Endodermal cell (in vitro differentiated cells): ENCODE data around the gene TMEM106C. TPM values are rescaled to one million over a fixed set of nuclear protein-coding genes. Genes with fewer than 3 reads are reported as not detected.

Experiments
- DNase-seq: peaks from one replicate; pipeline ENCODE4 v3.0.0-alpha.2; 2017
- H3K27ac ChIP-seq: 2 replicates; pipeline ENCODE4 v1.5.1; 2013; ENCODE audit warnings: mild to moderate bottlenecking, low read depth, low read length, moderate library complexity
- H3K27me3 ChIP-seq: 2 replicates; pipeline ENCODE4 v1.6.1; 2013; ENCODE audit warnings: mild to moderate bottlenecking, low read length, moderate library complexity; ENCODE audit not compliant: insufficient read depth, control insufficient read depth, poor library complexity, severe bottlenecking
- H3K36me3 ChIP-seq: 2 replicates; pipeline ENCODE4 v1.7.0; 2013; ENCODE audit warnings: mild to moderate bottlenecking, low read length, moderate library complexity; ENCODE audit not compliant: control insufficient read depth, insufficient read depth
- H3K4me1 ChIP-seq: one replicate; pipeline ENCODE4 v1.7.0; 2013; ENCODE audit warnings: low read length; ENCODE audit not compliant: control insufficient read depth, insufficient read depth
- H3K4me3 ChIP-seq: 2 replicates; pipeline ENCODE4 v1.5.1; 2013; ENCODE audit warnings: mild to moderate bottlenecking, low read length, moderate library complexity
- H3K9ac ChIP-seq: 2 replicates; pipeline ENCODE4 v1.6.1; 2013; ENCODE audit warnings: mild to moderate bottlenecking, low read length, moderate library complexity; ENCODE audit not compliant: poor library complexity, severe bottlenecking; ENCODE audit errors: extremely low read depth
- H3K9me3 ChIP-seq: 2 replicates; pipeline ENCODE4 v1.6.1; 2013; ENCODE audit warnings: mild to moderate bottlenecking, low read length, moderate library complexity; ENCODE audit not compliant: control insufficient read depth
- H3K27ac Mint-ChIP-seq: 2 replicates; pipeline ENCODE4 v1.8.0; 2020; ENCODE audit warnings: mixed read lengths
- H3K27me3 Mint-ChIP-seq: 2 replicates; pipeline ENCODE4 v1.8.0; 2021; ENCODE audit warnings: mild to moderate bottlenecking, mixed read lengths; ENCODE audit not compliant: insufficient read depth
- H3K36me3 Mint-ChIP-seq: 2 replicates; pipeline ENCODE4 v1.8.0; 2020; ENCODE audit warnings: low read depth, mixed read lengths
- H3K4me1 Mint-ChIP-seq: 2 replicates; pipeline ENCODE4 v1.8.0; 2020; ENCODE audit warnings: mixed read lengths
- H3K4me3 Mint-ChIP-seq: 2 replicates; pipeline ENCODE4 v1.8.0; 2020; ENCODE audit warnings: mild to moderate bottlenecking, moderate library complexity, mixed read lengths
- H3K9me3 Mint-ChIP-seq: 2 replicates; pipeline ENCODE4 v1.8.0; 2020; ENCODE audit warnings: mild to moderate bottlenecking, mixed read lengths
- WGBS, 2 experiments: methylation state at CpG; one replicate each; pipeline versions ENCODE4 v1.1.5 to v1.1.7; 2013; ENCODE audit warnings: missing lambda C conversion rate in 2 of 2, mixed read lengths in 1 of 2; ENCODE audit not compliant: insufficient coverage in 1 of 2, insufficient read length in 1 of 2; 5-methylcytosine and 5-hydroxymethylcytosine counted together
- total RNA-seq, 2 donors: library from RNA; stranded (reverse); fragmentation: NEBNext Ultra II Directional in 1 of 2; extraction: Animal tissue kit (Norgen Biotek cat#: 25700) in 1 of 2; gene quantifications; 2 replicates in 1 of 2; 3 replicates in 1 of 2; pipeline ENCODE4 v1.2.1, GENCODE V29; 2021
- TF ChIP-seq, protein P1 (sequence below): fragments of 200-600 bp; sonication (generic); conservative IDR thresholded peaks from 2 replicates; pipeline ENCODE4 v1.5.0; 2021; ENCODE audit warnings: antibody characterized with exemption, mild to moderate bottlenecking

Gene TMEM106C
- total RNA-seq, 2 donors from 2014 or later: 17.3 to 61.6 TPM

DNA sequence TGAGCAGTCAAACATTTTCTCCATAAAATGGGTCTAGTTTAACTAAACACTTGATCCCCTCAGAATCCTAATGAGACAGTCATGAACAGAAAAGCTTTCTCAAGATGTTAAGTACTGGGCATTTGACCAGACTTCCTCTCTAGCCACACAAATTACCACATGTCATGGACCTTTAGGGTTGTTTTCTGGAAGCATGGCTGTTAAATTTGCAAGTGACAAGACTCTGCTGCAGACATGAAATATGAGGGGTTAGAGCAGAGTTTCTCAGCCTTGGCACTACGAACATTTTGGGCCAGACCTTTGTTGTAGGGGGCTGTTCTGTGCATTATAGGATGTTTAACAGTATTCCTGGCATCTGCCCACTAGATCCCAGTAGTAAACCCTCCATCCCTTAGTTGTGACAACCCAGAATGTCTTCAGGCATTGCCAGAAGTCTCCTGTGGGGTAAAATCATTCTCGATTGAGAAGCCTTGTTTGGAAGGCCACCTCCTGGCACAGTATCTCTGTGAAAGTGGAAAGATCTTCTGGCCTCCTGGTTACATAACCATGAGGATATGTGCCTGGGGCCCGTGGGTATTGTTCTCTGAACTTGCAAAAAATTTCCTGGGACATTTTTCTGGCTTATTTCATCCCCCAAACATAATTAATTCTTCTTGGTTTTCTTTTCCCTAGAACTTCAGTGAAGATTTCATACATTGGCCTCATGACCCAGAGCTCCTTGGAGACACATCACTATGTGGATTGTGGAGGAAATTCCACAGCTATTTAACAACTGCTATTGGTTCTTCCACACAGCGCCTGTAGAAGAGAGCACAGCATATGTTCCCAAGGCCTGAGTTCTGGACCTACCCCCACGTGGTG lies 4.3 kb downstream of the TMEM106C start:
- no peak overlapping the region for H3K27ac ChIP-seq
- Mint-ChIP-seq H3K27ac (no peak overlapping the region), H3K9me3 (no peaks in the 10 kb centered on the region), H3K27me3 (peaks cover 91% of the 10 kb centered on the region), H3K36me3 (no peaks in the 10 kb centered on the region), H3K4me3 (no peak overlapping the region), H3K4me1 (peaks cover 8% of the 10 kb centered on the region)
- no peak for DNase-seq
- TF ChIP-seq, protein P1, sequence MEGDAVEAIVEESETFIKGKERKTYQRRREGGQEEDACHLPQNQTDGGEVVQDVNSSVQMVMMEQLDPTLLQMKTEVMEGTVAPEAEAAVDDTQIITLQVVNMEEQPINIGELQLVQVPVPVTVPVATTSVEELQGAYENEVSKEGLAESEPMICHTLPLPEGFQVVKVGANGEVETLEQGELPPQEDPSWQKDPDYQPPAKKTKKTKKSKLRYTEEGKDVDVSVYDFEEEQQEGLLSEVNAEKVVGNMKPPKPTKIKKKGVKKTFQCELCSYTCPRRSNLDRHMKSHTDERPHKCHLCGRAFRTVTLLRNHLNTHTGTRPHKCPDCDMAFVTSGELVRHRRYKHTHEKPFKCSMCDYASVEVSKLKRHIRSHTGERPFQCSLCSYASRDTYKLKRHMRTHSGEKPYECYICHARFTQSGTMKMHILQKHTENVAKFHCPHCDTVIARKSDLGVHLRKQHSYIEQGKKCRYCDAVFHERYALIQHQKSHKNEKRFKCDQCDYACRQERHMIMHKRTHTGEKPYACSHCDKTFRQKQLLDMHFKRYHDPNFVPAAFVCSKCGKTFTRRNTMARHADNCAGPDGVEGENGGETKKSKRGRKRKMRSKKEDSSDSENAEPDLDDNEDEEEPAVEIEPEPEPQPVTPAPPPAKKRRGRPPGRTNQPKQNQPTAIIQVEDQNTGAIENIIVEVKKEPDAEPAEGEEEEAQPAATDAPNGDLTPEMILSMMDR: no peak
- no peak overlapping the region for H3K4me3 ChIP-seq
- no peak overlapping the region for H3K9ac ChIP-seq
- H3K4me1 ChIP-seq: no peaks in the 10 kb centered on the region
- no peaks in the 10 kb centered on the region for H3K9me3 ChIP-seq
- 73 to 86% methylated on average over 5 of the region's 5 CpGs for WGBS, 2 experiments
- H3K27me3 ChIP-seq: peaks cover 27% of the 10 kb centered on the region
- no peaks in the 10 kb centered on the region for H3K36me3 ChIP-seq

DNA sequence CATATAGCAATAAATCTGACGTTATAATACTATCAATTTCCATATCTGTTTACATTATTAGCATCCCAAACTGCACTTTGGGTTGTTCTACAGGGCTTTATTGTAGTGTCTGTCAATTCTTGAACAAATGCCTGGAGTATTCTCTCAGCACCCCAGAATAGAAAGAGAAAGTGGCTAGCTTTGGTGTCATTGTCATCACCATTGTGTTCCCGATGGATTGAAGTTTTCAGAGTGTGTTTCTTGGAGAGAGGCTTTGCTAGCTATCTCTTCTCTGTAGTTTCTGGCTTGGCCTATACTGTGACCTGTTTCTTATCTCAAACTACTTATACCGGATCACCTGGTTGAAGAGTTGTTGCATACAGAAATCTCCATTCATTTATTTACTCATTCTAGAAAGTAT lies 6.4 kb downstream of the TMEM106C start:
- H3K27me3 Mint-ChIP-seq: peaks cover 91% of the 10 kb centered on the region
- no peak overlapping the region for H3K27ac ChIP-seq
- H3K9me3 ChIP-seq: no peaks in the 10 kb centered on the region
- H3K9me3 Mint-ChIP-seq: no peaks in the 10 kb centered on the region
- TF ChIP-seq, protein P1: no peak
- peaks cover 13% of the 10 kb centered on the region for H3K27me3 ChIP-seq
- WGBS, 2 experiments: 85 to 92% methylated on average over 2 to 3 of the region's 3 CpGs
- no peak overlapping the region for H3K9ac ChIP-seq
- H3K4me3 Mint-ChIP-seq: no peak overlapping the region
- H3K36me3 Mint-ChIP-seq: no peaks in the 10 kb centered on the region
- no peaks in the 10 kb centered on the region for H3K36me3 ChIP-seq
- no peak overlapping the region for H3K27ac Mint-ChIP-seq
- no peak overlapping the region for H3K4me3 ChIP-seq
- no peaks in the 10 kb centered on the region for H3K4me1 Mint-ChIP-seq
- no peaks in the 10 kb centered on the region for H3K4me1 ChIP-seq
- no peak for DNase-seq

DNA sequence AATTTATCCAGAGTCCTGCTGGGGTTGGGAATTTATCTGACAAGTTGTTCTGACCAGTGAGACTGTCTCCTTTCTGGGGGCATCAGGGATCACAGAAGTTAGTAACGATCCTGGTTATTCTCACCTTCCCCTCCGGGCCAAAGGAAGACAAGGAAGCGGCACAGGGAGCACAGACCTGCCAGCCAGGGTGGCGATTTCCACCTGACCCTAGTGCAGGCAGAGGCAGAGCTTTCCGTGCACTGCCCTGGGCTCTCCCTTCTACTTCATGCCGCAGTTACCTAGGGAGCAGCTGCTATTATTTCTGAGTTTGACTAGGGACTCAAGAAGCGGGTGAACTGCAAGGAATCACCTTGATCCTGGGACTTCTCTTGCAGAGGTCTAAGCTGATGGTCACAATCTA lies 7.4 kb downstream of the TMEM106C start:
- Histone ChIP-seq H3K36me3 (no peaks in the 10 kb centered on the region), H3K27me3 (peaks cover 3% of the 10 kb centered on the region), H3K4me1 (no peaks in the 10 kb centered on the region), H3K4me3 (no peak overlapping the region), H3K27ac (no peak overlapping the region), H3K9ac (no peak overlapping the region), H3K9me3 (no peaks in the 10 kb centered on the region)
- no peaks in the 10 kb centered on the region for H3K9me3 Mint-ChIP-seq
- TF ChIP-seq, protein P1: no peak
- no peak overlapping the region for H3K27ac Mint-ChIP-seq
- peaks cover 85% of the 10 kb centered on the region for H3K27me3 Mint-ChIP-seq
- no peak overlapping the region for H3K4me3 Mint-ChIP-seq
- no peaks in the 10 kb centered on the region for H3K36me3 Mint-ChIP-seq
- 83 to 93% methylated on average over 7 of the region's 7 CpGs for WGBS, 2 experiments
- no peak for DNase-seq
- H3K4me1 Mint-ChIP-seq: no peaks in the 10 kb centered on the region
